UCSD-AML1 (cell line): Measurements from ENCODE around the gene TMEM82.

Experiments
- DNase-seq: peaks from one replicate; lab custom pipeline; 2025; ENCODE audit not compliant: unreplicated experiment; lab: John Stamatoyannopoulos, UW

TMEM82 gene

DNA sequence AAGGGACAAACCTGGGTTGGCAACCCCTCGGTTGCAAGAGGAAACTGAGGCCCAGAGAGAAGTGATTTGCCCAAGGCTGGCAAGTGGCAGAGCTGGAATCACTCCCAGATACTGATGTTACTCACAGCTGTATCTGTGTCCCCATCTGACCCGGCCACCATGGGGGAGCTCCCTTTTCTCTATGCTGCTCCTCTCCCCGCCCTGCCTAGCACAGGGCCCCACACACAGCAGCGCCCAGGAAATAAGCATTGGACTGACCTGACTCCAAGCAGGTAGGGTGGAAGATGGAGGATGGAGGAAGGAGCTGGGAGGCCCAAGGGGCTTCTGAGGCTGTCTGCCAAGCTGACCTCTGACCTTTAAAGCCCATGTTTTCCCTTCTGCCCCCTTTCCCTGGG, 13.3 kb downstream of the TMEM82 start:
- no peak for DNase-seq

DNA sequence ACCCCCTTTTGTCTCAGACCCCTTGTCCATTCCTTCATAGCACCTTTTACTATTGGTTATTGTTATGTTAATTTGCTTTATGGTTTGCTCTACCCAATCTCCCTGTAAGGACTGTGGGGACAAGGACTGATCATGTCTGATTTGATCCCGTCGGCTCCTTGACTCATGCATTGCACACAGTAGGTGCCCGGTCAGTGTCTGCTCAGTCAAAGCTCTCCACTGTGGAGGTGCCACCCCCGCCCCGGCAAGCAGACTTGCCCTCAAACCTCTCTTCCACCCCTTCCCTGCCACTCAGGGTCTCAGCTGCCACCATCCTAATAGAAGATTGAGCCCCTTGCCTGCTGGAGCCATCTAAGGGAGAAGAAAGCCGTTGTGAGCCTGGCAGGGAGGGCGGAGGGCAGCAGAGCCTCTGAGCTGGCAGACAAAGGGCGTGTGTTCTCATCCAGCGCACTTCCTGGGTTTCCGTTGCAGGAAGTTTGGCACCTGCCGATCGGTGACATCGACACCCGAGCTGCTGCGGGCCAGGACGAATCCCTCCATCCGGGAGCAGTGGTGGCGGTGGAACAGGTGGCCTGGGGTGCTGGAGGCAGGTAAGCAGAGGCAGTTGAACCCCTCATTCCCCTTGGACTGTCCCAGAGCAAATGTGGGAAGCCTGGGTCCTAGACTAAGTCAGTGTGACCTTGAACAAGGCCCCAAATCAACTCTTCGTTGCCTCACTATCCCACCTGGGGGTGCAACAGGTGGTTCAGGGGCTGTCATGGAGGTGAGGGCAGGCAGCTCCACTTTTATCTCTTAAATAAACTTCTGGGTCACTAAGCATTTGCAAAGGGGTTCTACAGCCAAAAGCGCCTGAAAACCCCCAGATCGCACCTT, 14.1 kb downstream of the TMEM82 start:
- peak; percentile 22 for DNase-seq

DNA sequence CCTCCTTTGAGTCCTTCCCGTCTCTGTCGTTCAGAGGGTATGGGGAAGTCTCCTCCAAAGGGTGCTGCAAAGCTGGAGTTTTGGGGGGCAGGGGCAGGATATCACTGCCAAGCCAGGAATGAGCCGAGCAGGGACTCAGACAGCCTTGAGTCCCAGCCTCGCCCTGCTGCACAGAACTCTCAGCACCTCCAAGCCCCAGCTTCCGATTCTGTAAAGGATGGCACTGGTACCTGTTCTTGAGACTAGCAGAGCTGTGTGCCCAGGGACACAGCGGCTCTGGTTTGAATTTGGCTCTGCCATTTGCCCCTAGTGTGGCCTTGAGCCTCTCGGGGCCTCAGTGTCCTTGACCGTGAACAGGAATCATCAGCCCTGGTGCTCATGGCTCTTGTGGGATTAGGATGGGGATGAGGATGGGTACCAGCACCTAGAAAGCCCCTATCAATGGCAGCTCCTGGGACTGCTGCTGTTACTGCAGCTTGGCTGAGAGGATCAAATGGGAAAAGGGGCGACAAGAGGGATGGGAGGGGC, 14.8 kb downstream of the TMEM82 start:
- no peak for DNase-seq

DNA sequence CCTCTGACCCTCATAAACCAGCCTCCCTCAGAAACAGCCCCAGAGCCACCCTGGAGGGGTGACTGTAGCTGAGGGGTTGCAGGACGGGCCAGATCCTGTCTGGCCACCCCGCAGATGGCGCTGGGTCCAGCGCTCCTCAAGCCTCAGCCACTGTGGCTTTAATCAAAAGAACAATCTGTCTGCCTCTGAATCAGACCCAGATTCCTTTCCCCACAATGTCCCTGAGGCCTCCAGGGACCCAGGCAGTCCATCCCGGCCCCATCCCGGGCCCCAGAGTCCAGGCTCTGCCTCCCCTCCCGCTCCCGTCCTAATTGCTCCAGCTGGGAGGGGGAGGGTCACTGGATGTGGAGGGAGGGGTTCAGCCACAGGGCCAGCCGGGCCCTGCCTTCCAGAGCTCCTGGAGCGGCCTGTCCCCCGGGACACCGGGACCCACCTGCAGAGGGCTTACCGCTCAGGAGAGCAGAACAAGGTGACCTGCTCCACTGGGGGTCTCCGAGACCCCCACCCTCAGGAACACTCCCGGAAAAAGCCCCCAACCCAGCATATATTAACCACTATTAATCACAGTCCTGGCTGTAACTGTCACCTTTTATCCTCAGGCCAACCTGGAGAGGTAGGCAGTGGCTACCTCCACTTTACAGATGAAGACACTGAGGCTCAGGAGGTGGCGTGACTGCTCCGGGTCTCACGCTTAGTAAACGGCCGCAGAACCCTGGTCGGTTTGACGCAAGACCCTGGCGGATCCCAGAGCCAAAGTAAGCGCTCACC, 15.5 kb downstream of the TMEM82 start:
- no peak for DNase-seq

DNA sequence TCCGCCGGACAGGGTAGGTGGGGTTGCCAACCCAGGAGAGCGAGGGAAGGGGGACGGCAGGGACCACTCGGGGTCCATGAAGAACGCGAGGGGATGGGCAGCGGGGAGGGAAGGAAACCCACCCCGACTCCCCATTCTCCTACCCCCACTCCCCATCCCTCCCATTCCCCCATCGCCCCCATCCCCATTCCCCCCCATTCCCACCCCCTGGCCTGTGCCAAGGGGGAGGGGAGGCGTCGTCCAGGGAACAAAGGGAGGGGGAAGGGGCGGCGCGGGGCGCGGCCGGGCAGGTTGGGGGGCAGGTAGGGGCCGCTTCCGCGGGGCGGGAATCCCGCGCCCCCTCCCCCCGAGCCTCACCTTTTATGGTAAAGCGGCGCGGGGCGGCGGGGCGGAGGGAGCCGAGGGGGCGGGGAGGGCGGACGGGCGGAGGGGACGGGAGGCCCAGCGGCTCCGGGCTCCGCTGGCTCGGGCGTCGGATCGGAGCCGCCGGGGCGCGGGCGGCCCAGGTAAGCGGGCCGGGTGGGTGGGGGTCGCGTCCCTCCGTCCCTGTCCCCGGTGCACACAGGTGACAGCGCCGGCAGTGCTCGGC, 16.1 kb downstream of the TMEM82 start, which contains the start of gene FBLIM1:
Gene FBLIM1 (plus strand): TSS at position 453 of the 589 bp plus-strand sequence. CDS start 6,189 bp downstream, outside the sequence.
- no peak for DNase-seq

DNA sequence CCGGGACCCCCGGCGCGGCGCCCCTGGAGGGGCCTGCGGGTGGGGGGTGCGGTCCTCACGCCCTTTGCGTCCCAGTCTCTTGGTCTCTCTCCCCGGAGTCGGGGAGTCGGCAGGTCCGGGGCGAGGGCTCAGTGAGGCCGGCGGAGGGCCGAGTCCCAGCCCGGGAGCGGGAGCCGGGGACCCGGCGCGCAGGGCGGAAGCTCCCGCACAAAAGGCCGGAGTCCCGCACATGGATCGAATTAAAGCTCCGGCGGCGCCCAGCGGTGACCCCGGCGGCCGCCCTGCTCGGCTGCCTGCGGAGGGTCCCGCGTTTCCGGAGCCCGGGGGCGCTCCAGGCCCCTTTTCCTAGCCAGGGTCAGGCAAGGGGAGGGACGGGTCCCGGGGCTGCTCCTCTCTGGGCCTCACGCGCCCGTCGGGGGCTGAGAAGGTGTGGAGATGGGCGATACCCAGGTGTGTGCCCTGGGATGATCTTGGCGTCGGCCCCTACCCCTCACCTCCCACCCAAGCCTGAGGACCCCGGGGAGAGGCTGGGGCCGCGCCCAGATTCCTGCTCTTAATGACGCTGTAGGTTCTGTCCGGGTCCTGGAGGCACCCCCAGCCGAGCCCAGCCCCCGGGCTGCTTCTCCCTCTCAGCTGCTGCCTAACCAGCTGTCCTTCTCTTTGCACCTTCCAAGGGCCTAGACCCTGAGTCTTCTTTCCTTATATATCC, 16.8 kb downstream of the TMEM82 start:
- DNase-seq: no peak

DNA sequence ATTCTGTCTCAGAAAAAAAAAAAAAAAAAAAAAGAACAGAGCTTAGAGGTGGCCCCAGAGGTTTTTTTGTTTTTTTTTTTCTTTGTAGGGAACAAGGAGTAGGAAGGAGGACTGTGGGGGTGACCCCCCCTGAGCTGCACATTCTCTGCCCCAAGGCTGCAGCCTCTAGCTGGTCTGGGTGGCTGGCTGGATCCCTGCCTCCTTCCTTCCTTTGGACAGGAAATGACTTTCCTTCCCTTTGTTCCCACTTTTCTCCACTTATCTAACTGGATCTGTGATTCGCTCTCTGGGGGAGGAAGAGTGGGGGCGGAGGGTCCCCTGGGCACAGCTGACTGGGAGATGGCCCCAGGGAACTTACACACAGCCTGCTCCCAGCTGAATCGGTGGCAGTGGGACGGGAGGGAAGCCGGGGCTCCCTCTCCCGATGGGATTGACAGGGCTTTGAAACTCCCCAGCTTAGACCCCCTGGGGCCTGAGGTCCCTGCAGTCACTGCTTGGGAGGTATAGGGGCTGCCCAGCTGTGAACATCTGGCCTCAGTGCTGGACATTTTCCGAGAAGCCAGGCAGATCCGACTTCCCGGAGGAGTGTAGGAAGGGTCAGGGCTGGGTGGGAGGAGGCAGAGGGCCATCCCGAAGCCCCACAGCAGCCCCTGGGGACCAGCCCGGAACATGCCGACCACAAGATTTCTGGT, 18.4 kb downstream of the TMEM82 start:
- DNase-seq: no peak

DNA sequence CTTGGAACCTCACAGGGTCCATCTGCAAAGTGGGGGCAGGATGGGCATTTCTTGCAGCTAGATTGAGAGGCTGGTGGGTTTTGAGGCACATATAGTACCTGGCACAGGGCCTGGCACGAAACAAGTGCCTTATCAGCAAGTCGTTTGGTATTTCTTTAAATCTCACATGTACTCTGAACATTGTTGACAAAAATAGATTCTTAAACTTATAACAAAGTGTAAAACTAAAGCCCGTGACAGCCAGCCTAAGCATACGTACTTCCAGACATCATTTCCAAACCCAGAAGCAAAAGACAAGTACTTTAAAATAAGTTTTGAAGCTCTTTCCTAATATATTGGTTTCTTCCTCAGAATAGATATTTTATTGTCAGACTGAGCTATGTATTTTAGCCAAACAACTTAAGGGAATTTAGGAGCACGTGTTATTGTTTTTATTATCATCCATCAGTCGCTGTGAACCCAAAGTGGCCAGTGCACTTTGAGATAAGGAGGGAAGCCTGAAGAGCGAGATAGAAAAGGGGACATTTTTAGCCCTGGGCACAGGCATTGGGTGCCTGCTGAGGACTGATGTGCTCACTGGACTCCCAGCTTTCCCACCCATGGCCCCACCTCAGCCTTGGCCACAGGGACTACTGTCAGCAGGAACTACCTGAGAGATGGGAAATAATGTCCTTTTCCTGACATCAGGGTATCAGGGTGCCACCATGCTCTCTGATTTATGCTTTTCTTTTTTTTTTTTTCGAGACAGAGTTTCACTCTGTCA, 19.2 kb downstream of the TMEM82 start:
- no peak for DNase-seq

DNA sequence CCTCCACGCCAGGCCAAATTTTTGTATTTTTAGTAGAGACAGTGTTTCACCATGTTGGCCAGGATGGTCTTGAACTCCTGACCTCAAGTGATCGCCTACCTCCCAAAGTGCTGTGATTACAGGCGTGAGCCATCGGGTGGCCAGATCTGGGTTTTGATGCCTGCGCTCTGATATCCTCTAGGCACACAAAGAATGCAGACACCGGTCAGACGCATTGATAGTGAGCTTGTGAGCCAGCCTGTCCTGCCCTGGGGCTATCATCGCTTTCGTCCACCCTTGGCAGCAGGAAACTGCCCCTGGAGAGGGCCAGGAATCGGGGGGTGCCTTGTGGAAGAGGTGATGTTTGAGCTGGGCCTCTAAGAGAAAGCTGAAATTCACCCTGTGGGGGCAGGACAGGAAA, 20.2 kb downstream of the TMEM82 start:
- no peak for DNase-seq

DNA sequence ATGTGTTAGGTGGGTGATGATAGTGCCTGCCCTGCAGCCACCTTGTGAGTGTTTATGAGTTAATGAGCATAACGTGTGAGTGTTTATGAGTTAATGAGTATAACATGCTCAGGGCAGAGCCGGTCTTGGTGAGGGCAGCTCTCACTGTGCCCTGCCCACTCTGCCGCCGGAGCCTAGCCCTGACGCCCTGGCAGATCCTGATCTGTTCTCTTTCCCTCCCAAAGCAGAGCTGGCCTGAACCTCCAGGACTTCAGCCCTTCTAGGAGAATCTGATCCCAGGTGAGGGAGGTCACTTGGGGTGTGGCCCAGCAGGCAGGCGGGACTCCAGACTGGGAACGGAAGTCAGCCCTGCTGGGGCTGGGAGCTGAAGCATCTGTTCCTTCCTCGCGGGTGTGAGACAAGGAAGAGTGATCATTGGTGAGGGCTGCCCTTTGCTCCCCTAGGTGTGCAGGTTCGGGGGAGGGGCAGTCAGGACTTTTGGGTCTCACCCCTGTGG, 22.0 kb downstream of the TMEM82 start:
- no peak for DNase-seq

DNA sequence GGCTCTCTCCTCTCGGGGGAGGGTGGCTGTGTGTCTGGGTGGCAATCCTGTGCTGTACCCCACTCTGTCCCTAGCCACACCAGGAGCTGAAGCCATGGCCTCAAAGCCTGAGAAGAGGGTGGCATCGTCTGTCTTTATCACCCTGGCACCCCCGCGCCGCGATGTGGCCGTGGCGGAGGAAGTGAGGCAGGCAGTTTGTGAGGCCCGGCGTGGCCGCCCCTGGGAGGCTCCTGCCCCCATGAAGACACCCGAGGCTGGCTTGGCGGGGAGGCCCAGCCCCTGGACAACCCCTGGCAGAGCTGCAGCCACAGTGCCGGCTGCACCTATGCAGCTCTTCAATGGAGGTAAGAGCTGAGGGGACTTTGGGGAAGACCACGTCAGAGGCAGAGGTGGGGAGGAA, 22.6 kb downstream of the TMEM82 start:
- no peak for DNase-seq

DNA sequence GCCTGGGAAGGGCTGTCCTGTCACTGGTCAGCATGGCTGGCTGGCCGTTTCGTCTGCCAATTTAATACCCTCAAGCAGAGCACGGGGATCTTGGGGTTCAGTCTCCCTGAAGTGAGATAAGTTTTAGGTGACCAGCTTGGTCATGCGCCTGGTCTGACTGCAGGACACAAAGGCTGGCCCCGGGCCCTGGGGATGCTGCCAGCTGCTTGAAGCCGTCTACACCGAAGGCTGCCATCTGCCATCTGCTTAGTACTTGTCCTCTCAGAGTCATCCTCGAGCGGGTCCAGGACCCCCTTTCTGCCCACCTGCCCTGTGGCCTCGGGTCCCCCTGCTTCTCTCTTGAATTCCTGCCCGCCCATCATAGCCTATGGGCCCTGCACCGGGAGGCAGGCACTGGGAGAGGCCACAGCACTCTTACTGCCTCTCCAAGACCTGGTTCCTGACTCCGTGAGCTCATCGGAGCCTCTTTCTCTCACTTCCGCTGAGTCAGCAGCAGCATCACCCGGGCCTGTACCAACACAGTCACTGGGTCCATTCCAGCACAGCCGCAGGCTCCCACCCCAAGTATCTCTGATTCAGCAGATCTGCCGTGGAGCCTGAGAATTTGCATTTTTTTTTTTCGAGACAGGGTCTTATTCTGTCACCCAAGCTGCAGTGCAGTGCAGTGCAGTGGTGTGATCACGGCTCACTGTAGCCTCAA, 23.3 kb downstream of the TMEM82 start:
- DNase-seq: no peak

DNA sequence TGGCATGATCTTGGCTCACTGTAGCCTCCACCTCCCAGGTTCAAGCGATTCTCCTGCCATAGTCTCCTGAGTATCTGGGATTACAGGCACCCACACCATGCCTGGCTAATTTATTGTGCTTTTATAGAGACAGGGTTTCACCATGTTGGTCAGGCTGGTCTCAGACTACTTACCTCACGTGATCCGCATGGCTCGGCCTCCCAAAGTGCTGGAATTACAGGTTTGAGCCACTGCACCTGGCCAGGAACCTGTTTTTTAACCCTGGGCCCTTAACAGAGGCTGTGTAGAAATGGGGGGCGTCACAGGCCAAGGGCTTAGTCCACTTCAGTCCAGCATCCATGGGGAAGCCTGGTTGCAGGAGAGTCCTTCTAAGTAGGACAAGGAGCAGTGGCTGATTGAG, 25.6 kb downstream of the TMEM82 start:
- DNase-seq: no peak

DNA sequence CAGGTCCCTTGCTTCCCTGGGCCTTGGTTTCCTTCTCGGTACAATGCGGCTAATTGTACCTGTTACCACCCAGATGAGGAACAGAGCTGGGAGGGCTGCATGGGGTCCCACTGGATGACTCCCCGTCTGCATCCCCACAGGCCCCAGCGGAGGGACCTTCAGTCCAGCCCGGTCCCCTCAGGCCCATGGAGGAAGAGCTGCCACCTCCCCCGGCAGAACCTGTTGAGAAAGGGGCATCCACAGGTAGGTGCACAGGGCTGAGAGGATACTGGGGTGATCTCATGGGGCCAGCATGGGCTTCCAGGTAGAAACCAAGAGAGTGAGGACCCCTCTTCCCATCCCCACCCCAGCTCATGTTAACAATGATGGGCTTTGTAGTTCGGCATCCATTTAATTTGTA, 26.1 kb downstream of the TMEM82 start:
- no peak for DNase-seq

DNA sequence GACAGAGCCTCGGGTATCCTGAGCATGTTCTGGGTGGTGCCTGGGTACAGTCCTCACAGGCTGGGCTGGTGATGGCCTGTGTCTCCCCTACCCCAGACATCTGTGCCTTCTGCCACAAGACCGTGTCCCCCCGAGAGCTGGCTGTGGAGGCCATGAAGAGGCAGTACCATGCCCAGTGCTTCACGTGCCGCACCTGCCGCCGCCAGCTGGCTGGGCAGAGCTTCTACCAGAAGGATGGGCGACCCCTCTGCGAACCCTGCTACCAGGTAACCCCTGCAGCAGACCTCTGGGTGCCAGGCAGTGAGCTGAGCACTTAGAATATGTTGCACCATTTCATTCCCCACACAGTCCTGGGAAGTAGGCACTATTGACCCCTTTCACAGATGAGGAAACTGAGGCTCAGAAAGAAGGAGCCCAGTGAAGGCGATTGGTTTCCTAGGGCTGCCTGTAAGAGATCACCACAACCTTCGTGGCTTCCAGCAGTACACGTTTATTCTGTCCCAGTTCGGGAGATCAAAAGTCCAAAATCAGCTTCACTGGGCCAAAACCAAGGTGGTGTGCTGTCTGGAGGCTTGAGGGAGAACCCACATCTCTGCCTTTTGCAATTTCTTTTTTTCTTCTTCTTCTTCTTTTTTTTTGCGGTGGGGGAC, 28.1 kb downstream of the TMEM82 start:
- no peak for DNase-seq

DNA sequence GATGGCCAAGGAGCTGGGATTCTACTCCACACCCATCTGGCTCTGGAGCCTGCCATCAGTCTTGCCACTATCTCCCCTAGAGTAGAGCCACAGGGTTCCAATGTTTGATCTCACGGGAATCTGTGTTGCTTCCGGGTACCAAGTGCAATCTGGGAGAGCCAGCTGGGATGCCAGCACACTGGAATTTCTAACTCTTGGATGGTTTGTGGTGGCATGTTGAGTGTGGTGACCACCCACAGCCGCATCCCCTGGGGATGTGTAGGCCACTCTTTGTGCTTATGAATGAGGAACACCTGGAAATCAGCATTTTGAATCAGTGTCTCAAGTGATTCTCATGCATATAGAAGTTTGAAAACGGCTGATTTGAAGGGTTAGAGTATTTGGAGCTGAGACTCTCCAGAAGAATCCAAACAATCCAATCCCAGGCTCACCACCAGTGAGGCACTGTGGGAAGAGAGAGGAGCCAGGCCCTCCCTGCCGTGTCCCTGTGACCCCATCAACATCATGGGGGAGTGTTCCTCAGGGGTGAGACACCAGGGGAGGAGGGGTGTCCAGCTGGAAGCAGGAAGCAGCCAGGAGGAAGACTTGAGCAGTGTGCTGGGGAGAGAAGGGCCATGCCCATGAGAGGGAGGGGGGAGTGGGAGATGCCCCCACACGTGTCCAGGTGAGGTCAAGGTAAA, 29.7 kb downstream of the TMEM82 start:
- DNase-seq: no peak

DNA sequence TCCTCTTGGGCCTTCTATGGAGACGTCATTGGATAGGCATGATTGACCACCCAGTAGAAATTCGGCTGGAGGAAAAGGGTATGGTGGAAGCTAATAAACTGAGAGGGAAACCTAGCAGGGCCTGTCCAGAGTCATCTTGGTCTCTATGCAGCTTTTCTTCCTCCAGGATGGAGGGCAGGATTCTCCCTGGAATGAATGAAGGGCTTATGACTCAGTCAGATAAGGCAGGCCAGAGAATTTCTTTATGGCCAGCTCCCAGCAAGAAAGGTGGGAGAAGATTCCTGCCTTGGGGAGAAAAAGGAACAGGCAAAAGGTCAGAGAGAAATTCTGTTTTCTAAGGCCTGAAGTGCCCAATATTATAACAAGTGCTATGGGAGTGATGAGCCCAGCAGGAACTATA, 33.4 kb downstream of the TMEM82 start:
- no peak for DNase-seq
